GM18498 (cell line): ENCODE results near the gene TGIF1.

Experiments
- ATAC-seq: cut with Tn5 transposase; IDR thresholded peaks from one replicate; pipeline ENCODE4 v1.9.1; 2021; ENCODE audit warnings: mild to moderate bottlenecking, moderate library complexity; ENCODE audit not compliant: unreplicated experiment

TGIF1 gene

GRCh38 chr18:3480827-3481573 is 31.0 kb downstream of the TGIF1 start:
- ATAC-seq = no peak

DNA sequence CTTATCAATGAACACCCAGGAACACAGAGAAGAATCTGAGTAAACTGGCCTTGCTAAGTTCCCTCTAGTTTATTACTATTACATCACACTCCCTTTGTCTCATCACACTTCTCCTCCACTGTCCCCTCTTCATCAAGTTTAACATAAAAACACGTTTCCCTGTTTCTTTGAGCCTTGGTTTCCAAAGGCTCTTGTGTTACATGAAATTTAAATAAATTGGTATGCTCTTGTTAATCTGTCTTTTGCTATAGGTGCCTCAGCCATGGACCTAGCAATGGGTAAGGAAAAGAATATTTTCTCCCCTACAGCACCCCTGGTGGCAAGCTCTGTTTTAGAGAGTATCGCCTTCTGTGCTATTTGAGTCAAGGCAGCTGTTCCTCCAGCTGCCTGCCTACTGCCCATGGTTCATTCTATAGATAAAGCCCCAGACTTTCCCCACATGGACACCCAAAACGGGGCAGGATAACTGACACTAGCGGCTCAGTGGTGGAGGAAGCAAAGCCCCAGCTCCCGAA is 31.8 kb downstream of the TGIF1 start:
- ATAC-seq = no peak

GRCh38 chr18:3482258-3482657 is 32.3 kb downstream of the TGIF1 start:
- no peak for ATAC-seq

DNA sequence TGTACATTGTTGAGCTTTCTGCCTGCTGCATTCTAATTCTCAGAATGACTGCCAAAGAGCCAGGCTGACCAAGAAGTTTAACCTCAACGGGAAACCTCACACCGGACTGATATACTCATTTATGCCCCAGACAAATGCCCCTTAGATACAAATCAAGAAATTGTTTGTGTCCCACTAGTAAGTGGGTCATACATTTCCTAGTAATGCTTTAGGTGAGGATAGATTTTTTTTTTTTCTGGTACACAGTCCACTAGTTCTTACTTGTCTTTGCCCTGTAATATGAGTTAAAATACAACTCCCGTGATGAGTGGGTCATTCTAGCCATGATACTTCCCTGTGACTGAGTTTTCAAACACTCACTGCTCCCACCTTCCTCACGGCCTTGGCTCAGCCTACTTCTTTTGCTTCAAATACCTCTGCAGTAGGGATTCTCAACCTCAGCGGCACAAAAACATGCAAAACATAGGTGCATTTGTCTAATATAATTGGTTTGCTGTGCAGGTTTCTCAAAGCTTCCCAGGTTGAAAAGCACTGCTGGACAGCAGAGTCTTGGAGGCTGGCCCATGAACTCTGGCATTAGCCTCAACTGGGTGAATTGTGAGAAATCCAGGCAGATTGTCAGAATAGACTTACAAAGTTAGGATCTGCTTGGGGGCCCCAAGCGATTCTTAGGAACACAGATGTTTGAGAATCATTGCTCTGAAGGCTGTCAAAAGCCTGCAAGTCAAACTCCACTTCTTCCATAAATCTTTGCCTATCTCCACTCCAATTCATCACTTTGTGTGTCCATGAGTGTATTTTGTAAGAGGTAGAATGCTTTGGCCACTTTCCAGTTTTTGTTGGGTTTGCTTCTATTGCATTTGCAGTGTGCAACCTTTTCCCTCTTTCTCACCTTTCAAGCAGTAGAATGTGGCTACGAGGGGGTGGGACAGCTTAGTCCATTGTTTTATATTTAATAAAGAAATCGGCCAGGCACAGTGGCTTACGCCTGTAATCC is 35.5 kb downstream of the TGIF1 start:
- no peak for ATAC-seq

- no peak for ATAC-seq
Measured at GRCh38 chr18:3486512-3486911, 36.5 kb downstream of the TGIF1 start.

DNA sequence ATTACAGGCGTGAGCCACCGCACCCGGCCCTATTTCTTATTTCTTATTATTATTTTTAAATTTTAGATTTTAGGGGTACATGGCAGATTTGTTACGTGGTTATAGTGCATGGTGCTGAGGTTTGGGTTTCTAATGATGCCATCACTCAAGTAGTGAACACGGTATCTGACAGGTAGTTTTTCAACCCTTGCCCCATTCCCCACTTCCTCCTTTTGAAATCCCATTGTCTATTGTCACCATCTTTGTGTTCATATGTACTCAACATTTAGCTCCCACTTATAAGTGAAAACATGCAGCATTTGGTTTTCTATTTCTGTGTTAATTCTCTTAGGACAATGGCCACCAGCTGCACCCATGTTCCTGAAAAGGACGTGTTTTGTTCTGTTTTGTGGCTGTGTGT is 39.5 kb downstream of the TGIF1 start:
- ATAC-seq = no peak

DNA sequence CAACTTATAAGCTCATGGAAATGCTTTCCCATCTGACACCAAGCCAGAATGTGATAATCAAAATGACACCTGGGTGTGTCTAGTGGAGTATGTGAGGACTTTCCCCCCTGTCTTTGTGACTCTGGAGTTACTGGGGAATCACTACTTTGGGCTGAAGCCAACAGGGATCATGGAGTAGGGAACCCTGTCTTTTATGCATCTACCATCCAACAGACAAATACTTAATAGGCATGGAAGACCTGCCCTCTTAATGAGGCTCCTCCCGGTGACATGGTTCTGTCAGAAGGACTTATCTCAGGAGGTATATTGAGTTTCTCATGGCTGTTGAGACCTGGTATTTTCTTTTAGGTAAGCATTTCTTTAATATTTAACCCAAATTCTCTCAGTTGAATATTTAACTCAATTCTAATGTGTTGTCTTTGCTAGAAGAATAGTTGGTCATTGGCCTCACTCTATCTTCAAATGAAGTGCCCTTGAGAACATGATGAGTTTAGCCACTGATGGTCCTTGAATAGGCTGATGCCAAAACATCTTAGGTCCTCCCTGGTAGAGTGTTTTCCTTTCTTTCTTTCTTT is 42.1 kb downstream of the TGIF1 start:
- no peak for ATAC-seq

DNA sequence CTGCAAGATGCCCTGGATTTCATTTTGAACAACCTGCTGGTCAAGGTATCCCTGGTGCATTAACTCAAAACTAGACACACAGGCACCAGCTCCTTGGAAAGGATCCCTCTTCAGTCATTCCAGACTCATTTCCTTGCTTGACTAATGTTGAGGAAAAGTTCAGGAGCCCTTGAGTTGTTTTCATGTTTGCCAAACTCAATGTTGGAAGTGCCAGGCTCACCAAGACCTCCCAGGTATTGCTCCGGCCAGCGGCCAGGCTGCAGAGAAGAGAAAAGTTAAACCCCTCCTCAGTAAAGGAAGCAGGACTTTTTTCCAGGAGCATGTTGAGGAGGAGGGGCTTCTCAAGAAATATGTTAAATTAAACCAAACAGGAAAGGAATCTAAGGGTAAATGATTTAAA is 42.7 kb downstream of the TGIF1 start:
- no peak for ATAC-seq

DNA sequence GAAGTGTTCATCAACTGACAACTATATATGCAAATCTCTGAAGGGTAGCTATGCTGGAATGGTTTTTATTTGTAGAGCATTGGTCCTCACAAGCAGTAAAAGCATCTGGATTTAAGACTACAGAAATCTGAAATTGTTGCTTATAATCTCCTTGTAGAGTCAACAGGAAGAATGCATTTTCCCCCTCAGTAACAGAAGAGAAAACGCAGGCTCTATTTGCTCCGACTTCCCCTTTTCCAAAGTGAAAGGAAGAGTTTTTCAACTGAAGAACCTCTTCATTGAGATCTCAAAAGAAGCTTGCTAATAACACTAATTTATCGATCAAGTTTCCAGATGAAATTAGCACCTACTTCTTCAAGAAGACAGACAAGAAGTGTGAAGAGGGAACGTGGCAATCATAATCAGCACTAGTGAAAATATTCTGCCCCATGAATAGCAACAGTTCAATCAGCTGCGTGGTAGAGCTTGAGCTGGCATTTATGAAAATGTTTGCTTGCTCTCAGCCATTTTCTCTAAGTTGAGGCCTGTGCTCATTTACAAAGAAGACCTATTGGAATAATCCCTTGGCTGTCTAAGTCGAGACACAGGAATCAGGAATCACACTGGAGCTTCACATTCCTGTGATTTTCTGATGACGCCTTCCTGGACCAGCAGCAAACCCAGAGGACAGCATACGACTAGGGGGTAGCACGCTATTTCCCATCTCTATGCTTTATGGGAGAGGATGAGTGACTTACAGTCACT is 43.7 kb downstream of the TGIF1 start:
- ATAC-seq = no peak

GRCh38 chr18:3494245-3494526 is 44.2 kb downstream of the TGIF1 start:
- ATAC-seq = no peak

- no peak for ATAC-seq
Measured at GRCh38 chr18:3494569-3494968, 44.6 kb downstream of the TGIF1 start.

GRCh38 chr18:3495691-3496430 is 45.9 kb downstream of the TGIF1 start:
- no peak for ATAC-seq

DNA sequence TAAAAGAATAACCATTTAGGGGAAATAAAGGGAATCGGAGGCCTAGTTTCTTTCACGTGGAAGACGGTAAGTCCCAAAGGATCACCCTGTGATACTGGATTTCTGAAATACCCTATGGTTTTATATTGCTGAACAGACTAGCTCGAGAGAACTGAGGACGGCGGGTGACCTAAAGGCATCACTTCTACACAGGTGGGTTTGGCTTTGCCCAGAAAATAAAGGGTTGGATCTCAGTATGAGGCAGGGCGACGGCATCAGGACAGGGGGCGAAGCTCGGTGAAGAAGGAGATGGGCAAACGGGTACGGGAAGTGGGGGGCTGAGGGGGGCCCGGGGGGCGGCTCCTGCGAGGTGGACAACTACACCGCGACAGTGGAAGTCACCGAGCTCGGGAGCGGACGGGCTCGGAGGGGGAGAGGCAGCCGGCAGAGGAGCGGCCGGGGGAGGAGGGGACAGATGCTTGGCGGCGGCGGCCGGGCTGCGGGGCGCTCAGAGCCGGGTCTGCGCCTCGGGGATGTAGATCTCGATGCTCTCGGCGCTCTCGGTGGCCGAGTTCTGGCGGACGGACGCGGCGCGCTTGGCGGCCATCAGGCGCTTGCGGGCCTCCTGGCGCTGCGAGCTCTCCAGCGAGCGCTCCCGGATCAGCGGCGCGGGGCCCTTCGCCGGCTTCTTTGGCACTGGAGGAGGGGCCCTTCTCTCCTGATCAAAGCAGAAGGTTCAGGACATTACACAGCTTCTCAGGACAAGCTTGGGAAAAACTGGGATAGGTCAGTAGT is 48.9 kb downstream of the TGIF1 start:
- ATAC-seq = no peak

- ATAC-seq = no peak
Measured at GRCh38 chr18:3499501-3499900, 49.5 kb downstream of the TGIF1 start.

DNA sequence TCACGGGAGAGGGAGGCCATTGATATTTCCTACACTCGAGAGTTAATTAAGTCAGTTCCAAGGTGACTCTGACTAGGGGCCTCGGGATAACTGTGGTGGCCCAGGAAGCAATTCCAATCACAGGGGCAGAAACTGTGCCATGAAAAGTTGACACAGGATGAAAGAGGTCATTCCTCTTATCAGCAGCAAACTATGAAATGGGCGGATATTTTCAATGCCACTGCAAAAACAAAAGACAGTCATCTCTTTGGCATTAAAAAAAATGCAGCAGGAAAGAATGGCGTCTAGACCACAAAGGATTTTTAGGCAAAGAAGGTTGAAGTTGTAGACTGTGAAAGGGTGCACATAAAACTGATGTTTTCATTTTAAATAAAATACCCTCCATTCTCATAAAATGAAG is 50.0 kb downstream of the TGIF1 start:
- no peak for ATAC-seq

- no peak for ATAC-seq
Measured at GRCh38 chr18:3502650-3503049, 52.7 kb downstream of the TGIF1 start.

DNA sequence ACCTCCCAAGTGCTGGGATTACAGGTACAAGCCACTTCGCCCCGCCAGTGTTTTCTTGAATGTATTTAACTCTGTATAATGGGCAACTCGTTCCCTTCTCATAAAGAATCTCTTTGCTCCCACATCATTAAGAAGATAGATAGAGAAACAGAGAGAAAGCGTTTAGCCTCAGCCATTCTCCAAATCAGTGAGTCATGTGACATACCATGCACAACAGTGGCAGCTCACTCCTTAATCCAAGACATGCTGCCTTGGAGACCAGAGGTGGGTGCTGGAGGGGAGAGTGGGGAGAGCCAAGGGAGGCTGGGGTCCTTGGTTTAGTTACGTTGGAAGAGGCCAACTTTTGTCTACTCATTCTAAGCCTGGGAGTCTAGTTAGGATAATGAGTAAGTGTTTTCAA is 54.7 kb downstream of the TGIF1 start:
- no peak for ATAC-seq

DNA sequence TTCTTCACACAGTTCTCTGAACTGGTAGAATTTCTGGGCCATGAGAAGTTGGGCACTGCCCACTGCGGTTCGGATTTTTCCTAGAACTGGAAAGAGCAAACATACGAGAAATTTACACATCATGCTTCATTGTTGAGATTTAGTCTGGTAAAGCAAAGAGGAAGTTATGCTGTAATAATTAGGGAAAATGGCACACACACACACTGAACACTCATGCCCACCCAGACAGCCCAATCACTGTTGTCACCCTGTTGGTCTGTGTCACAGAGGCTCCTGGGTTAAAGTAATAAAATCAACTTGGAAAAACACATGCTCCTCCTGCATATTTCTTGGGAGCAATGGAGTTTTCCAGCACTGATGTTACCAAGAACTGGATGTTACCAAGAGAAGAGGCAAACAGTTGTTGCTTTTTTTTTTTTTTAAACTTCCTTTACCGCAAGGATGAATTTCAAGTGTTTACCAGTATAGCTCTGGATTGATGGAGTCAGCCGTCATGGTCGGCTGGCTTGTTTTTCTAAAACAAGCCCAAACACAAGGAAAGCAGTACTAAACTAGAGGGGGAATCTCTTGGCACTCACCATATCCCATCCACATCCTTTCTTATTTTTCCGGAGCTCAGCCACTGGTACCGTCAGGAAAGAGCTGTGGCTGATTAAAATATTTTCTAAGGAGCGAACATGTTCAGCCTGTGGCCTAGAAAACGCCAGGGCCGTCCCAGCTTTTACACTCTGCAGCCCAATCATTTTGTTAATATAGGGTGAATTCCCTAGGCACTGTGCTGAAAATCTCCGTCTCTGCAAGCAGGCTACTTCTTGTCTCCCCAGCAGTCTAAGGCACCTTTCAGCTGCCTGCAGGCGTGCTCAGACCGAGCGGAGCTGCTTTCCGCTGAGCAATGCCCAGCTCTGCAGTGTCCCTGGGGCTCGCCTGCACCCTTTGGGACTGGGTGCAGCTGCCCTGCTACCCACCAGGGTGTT is 58.9 kb downstream of the TGIF1 start:
- no peak for ATAC-seq
